HG03457 (cell line): ENCODE data around the gene KCNK17.
"Not testable (repeated sequence)": the region's sequence is repeated elsewhere in the genome, so short reads cannot be mapped to it uniquely, and the experiment has no call there.

Experiments
- ATAC-seq: cut with Tn5 transposase; IDR thresholded peaks from one replicate; pipeline ENCODE4 v1.9.1; 2021; ENCODE audit warnings: moderate number of reproducible peaks; ENCODE audit not compliant: unreplicated experiment

Gene KCNK17

DNA sequence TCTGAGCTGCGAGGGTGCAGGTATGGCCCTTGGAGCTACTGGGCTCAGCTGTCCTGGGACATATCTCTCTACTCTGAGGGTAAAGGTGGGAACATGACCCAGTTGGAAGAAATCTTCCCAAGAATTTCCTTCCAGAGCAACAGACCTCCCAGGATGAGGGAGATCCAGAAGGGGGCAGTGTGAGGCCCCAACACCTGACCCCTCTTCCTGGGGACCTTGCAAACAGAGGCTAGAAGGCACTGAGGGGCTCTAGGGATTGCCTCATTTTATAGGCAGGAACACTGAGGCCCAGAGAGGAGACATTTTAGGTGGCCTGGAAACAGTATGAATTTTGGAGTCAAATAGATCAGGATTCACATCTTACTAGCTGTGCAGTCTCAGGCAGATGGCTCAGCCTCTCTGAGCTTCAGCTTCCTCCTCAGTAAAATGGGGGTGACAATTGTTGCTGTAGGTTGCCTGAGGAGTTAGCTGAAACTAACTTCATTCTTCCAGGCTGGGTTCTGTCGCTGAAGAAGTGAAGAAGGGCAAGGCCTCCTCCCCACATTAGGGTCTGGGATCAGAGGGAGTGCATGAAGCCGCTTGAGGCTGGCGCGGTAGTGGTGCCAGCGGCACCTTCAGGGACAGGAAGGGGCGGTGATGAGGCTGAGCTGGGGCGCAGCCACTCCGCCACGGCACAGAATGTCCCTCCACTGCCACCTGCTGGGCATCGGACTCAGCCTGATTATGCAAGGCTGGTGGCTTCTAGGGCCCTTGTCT is 11.4 kb downstream of the KCNK17 start:
- peak; percentile 76 for ATAC-seq

DNA sequence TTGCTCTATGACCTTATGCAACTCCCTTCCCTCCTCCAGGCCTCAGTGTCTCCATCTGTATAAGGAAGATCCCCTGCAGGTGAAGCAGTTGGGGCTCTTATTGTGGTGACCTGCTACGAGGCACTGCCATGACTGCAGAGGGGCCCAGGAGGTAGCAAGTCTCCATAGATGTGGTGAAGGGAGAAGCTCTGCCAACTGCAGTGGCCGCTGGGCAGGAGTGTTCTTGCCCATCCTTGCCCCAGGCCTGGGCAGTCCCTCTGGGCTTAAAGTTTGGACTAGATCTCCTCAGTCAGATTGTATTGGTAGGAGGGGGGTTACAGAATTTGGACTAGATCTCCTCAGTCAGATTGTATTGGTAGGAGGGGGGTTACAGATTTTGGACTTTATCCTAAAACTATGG is 12.2 kb downstream of the KCNK17 start:
- ATAC-seq: no peak

DNA sequence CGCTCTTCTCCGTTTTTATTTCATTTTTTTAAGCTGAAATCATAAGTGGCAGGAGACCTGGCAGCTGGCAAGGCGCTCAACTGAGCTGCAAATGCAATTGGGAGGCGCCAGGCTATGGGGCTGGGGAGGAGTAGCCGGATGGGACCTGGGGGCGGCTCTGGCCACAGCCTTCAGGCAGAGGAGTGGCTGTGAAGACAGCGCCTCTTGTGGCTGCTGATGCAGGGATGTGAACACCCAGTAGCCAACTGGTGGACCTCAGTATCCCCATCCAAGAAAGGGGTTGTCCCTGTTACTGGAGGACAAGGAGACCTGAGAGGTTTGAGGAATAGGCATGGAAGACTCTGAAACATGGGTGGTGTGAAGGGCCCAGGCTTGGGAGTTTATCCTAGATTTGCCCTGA is 12.6 kb downstream of the KCNK17 start:
- no peak for ATAC-seq

DNA sequence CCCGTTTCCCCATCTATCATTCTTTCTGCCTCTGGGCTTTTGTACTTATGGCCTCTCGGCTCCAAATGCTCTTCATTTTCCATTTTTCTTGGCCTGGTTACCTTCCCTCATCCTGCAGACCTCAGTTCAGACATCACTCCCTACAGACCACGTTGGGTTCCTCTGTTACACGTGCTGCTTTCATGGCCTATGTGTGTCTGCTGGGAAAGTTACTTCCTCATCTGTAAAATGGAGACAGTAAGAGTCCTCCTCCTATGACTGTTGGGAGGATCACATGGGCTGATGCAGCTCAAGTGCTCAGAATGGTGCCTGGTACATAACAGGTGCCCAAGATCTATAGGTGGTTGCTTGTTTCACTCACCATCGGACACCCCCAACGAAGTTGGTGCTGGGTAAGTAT is 13.5 kb downstream of the KCNK17 start:
- ATAC-seq: no peak

DNA sequence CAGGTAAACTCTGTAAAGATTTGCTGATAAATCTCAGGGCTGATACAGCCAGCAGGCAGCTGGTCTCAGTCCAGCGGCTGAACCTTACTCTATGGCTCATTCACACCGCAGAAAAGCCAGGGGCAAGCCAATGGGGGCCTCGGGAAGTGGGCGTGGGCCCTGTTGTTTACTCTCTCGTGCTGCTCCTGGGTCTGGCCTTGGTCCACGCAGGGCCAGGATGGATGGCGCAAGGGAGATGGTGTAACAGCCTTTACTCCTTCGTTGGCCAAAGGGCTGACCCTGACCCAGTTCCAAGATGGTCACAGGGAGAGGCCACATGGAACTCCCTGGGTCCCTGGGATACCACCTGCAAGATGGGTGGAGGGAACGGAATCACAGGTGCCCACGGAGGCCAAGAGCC is 16.2 kb downstream of the KCNK17 start:
- ATAC-seq: no peak

DNA sequence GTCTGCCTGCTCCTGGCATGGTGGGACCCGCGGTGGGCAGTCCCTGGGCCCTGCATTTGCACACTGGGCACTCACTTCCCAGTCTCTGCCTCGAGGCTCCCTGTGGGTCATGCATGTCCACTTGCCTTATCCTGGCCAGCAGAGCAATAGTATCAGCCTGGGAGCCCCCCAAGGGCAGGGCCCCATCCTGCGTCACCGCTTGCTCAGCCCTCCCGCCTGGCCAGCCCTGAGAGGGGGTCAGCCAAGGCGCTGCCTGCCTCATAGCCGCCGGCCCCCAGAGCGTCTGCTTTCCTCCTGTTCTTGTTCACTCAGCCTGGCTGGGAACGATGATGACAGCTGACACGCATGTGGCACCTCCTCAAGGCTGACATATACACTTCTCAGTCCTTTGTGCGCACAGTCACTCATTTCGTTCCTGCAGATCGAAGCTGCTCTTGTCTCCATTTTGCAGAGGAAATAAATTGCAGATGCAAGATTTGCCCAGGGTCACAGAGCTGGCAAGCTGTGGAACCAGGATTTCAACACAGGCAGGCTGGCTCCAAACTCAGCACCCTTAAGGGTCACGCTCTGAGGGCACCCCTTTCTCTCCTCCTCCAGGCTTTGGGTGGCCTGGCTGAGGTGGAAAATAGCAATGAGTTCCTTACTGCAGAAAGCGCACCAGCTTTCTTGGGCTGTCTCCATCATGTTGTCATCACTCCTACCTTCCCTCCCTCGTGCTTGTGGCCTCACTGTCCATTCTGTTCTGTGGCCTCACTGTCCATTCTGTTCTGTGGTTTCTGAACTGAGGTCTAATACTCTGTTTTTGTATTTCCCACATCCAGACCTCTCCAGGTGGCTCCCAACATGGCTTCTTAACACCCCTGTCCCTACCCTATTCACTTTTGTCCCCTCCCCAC is 17.2 kb downstream of the KCNK17 start:
- ATAC-seq: no peak

DNA sequence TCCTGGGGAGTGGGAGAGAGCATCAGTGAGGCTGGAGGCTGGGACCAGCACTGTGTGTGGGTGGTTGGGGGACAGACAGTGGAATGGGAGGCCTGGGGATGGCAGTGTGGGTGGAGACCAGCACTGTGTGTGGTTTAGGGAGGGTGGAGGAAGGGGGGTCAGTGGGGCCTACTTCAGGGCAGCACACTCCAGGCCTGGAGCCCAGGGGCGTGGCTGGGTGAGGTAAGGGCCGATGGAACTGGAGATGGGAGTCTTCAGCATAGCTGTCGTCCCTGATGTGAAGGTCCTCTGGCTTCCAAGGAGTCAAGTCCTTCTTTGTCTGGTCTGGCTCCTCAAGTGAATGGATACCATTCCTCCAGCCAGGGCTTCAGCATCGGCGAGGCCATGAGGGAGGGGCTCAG is 18.6 kb downstream of the KCNK17 start:
- ATAC-seq: no peak

DNA sequence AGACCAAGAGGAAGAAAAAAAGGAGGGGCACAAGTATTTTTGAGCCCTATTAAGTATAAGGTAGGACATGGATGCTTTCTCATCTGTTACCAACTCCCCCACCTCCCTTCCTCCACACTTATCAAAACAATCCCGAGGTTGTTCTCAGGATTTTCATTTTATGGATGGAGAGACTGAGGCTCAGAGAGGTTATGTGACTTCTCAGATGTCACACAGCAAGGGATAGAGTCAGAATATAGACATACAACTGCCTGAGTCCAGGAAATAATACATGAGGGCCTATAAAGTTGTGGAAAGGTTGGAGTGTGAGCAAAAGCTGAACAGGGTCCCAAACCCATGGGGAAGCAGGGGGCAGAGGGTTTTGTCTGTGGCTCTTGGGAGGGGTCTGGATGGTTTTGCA is 19.3 kb downstream of the KCNK17 start:
- ATAC-seq: no peak

DNA sequence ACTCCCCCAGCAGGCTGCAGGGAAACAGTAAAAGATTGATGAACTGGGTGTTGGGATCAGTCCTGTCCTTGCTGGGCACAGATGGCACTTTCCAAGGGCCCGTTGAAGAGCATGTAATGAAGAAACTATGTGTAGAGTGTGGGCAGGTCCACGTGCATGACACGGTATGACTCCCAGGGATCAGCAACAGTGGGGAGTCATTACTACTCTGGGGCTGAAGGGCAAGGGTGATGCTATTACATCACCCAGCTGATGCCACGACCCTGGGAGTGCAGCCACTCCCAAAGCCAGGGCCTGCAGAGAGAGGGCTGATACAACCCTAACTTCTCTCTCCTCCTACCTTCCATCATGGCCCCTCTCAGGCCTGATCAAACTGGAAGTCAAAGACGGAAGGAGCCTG is 20.1 kb downstream of the KCNK17 start:
- no peak for ATAC-seq

DNA sequence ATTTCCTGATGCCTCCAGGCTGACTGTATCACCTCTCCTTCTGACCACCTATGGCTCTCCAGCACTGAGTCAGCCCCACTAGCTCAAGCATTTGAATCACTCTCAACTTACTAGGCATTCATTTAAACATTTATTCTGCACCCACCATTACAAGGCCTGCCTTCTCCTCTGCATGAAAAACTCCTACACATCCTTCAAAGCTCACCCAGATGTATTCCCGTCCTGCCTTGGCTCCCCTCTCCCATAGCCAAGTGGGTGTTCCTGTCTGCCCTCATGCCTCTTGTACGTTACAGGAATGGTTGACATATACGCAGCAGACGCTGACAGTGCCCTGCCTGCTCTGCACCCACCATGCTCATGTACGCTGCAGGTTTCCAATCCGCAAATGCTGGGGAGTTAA is 21.6 kb downstream of the KCNK17 start:
- ATAC-seq: no peak

DNA sequence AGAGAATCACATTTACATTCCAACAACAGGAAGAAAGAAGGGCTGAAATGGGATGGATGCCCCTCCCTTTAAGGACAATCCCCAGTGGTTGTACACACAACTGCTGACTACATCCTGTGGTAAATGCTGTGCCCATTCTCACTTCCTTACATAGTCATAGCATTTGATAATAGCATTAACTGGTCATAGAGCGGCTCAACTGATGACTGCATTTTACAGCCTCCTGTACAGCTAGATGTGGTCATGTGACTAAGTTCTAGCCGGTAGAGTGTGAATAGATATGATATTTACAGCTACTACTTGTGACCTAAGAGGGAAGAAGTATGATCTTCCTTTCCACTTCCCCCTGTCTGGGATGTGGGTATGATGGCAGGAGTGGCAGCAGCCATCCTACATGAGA is 24.7 kb downstream of the KCNK17 start:
- ATAC-seq: no peak

DNA sequence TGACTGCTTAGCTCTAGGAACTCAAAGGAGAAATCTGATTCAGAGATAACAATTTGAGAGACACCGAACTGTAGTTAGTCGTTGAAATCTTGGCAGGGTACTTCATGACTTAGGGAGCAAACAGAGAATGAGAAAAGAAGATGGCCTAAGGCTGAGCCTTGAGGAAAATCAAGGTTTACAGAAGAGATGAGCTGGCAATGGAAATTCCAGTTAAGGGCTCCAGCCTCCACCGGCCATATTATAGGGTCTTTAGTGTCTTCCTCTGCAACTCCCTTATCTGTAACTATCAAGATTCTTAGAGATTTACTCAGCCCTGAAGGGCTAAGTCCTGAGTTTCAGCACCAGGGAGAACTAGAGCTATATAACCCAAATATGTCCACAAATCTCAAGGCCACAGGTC is 26.6 kb downstream of the KCNK17 start:
- ATAC-seq: no peak

DNA sequence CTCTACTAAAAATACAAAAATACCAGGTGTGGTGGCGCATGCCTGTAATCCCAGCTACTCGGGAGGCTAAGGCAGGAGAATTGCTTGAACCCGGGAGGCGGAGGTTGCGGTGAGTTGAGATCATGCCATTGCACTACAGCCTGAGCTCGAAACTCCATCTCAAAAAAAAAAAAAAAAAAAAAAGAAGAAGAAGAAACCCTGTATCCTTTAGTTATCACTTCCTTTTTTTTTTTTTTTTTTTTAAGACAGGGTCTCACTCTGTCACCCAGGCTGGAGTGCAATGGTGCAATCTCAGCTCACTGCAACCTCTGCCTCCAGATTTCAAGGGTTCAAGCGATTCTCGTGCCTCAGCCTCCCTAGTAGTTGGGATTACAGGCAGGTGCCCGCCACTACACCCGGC is 27.6 kb downstream of the KCNK17 start:
- not testable (repeated sequence) for ATAC-seq

DNA sequence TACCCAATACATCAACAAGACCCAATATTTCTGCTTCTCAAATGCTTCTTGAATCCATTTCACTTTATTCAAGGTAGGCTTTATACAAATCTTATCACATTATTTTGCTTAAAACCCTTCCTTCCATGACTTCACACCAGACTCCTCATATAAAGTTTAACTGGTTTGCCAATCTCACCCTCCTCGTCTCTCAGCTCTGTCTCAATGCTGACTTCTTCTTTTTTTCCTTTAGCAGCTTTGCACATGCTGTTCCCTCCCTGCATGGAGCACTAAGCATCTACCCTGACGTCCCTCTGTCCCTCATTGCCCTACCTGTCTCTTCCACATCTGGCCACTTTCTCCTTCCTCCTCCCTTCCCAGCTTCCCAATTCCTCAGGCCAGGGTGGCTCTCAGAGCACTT is 31.4 kb downstream of the KCNK17 start:
- ATAC-seq: no peak

DNA sequence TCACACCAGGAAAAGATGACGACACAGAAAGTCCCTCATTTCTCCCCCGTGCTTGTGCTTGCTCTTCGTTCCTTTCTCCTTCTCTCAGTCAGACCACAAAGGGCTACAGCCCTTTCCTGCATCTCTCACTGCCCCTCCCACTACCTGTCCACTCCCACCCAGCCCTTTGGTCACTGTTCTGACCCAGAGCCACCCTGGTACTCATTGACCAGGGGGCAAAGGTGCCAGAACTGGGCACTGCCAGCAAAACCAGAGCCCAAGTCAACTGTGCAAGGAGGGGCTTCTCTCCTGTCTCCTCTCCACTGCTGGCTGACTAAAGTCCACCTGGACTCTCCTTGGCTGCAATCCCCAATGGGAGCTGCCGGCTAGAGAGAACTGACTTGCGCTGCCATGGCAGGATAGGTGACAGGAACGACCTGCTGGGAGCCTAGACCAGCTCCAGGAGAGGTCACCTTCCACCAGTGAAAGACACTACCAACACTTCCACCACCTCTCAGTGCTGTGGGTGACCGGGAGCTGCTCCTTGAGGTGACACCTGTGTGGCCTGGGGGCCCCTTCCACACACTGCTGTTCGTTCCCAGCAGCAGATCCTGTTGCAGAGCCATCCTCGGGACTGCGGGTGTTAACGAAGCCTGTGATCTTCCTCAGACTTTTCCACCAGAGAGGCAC is 32.8 kb downstream of the KCNK17 start:
- no peak for ATAC-seq

DNA sequence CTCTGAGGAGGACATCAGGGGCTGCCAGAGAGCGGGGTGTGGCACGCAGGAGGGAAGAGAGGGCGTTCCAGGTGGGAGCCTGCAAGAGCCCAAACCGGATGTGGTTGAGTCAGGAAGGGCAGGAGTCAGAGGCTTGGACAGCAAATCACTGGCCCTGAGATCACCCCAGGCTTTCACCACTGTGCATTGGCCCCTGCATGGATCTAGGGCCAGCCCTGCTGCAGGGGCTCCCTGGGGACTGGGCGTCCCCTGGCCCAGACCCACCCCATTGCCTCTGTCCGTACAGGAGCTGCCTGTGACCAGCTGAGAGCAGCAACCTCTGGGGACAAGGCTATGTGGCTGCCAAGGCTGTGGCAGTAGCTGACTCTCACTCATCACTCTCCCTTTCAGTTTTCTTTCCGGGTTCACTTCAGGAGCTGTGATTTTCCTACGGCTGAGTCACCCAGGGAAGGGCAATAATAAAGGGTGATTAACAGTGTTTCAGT is 33.9 kb downstream of the KCNK17 start:
- ATAC-seq: no peak

DNA sequence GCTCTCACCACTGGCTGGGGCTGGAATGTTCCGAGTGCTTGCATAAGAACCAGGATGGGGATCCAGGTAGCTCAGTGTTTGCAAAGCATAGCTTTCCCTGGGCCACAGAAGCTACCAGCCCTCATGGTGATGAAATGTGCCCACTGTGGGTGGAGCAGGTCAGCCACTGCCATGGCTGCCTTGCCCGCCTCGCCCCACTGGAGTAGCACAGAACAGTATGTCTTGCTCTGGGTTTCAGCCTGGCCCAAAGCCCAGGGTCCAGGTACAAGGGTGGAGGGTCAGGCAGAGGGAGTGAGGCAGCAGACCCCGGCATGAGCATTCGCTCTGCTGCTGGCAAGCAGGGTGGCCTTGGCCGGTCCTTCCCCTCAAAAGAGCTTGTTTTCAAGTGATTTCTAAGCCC is 34.7 kb downstream of the KCNK17 start:
- ATAC-seq: no peak

DNA sequence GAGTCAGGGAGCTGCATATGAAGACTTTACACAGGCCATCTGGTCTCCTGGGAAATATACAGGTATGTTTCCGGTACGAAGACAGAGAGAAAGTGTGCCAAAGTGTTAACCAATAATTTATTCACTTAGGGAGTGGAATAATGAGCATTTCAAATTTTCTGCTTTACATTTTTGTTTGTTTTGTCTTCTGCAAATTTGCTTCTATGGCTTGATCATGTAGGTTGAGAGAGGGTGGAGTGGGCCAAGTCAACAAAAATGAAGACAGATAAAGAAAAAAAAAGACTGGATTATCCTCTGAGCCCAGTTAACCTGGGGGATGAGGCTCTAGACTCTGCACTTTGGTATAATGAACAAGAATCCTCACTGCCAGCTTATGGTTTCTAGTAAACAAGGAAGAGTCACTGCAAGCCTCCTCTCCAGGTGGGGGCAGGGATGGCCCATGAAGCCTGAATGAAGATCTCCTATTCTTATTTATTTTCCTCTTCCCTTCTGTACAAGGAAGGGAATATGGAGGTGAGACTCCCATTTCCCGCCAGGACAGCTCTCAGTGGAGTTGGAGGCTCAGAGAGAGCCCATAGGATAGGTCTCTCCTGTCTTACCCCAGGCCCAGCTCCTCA is 37.7 kb downstream of the KCNK17 start:
- ATAC-seq: no peak

DNA sequence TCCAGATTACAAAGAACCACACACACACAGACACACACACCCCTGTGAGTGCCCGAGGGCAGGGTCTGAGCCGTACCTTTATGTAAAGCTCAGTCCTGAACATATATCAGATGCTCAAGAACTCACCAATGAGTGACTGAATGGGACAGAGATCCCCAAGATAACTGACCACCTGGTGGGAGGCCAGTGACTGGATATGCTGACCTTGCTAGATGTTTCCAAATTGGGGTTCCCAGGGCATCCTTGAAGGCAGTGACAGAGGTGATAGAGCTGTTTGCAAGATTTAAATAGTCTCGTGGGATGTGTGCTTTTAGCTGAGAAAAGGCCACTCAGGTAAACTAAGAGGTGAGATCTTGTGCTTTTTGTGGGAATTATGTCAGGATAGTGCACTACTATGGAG is 39.3 kb downstream of the KCNK17 start:
- ATAC-seq: no peak

DNA sequence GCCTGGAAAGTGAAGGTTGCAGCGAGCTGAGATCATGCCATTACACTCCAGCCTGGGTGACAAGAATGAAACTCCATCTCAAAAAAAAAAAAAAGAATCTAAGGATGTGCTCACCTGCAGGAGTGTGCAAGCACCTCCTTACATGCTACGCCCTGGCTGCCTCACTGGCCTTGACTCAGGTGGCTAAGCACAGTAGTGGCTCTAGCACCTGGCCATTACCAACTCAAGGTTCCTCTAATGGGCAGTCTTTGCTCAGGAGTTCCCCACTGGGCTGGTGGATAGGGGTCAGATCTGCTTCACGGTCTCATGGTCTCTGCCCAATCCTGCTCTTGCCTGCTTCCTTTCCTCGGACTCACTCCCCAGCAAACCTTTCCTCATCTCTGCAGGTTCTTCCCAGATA is 39.7 kb downstream of the KCNK17 start:
- ATAC-seq: no peak

DNA sequence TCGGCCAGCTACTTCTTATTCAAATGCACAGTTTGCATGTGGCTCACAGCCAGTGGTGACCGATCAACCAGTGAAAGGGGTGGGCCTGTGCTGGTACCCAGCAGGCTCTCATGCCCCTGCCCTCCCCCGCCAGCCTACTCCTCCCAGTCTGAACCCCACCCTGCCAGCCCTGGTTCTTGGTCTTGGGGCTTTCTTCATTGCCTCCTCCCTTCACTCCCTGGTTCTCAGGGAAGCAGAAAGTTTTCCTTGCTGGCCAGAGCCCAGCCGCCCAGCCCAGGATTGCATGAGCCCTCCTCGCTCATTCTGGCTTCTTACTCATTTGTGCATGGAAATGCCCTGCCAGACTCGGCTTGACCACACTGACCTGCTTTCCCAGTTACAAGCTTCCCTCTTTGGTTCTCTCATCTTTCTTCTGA is 40.8 kb downstream of the KCNK17 start:
- ATAC-seq: no peak
